ENCODE measurements around the gene PRKCZ. TPM values are rescaled to one million over a fixed set of nuclear protein-coding genes. Genes with fewer than 3 reads are reported as not detected.

The PRKCZ gene
- total RNA-seq, 1 experiment from 2014 or later, result 56.8 TPM

GRCh38 chr1:2130156-2130555, 79.9 kb downstream of the PRKCZ start:
- DNase-seq, result no peak
- Histone ChIP-seq H3K4me1 (ENCODE audit: insufficient read depth, low read length) (peaks cover 16% of the 10 kb centered on the region), H3K9me3 (ENCODE audit: low read length) (no peaks in the 10 kb centered on the region), H3K9ac (ENCODE audit: low read length) (no peak overlapping the region), H3F3A (ENCODE audit: low read length, unreplicated experiment) (no peaks in the 10 kb centered on the region), H2AFZ (ENCODE audit: low read length) (no peak overlapping the region), H3K79me2 (ENCODE audit: low read length) (no peaks in the 10 kb centered on the region), H3K27ac (ENCODE audit: low read length) (no peak overlapping the region), H3K27me3 (ENCODE audit: low read length) (no peaks in the 10 kb centered on the region), H3K36me3 (ENCODE audit: low read depth, low read length) (no peaks in the 10 kb centered on the region), H3K9me2 (replicated peaks; ENCODE audit: low read length) (no peaks in the 10 kb centered on the region), H3K4me2 (ENCODE audit: low read length) (no peak overlapping the region), H4K20me1 (ENCODE audit: low read length) (no peaks in the 10 kb centered on the region), H3K4me3 (ENCODE audit: low read length) (no peak overlapping the region)
- POLR2A ChIA-PET (ENCODE audit: unreplicated experiment), result no interaction called here
- no TSS peak for BruUV-seq (replicated peaks)
- no peak for TF ChIP-seq CTCF (conservative IDR thresholded peaks at IDR 0.05; ENCODE audit: low read depth, low read length)
- TF ChIP-seq EZH2 (IDR thresholded peaks at IDR 0.05; ENCODE audit: low read length, unreplicated experiment), result no peak
- TF ChIP-seq EZH2phosphoT487 (IDR thresholded peaks at IDR 0.05; ENCODE audit: borderline replicate concordance, low read length), result no peak
- intact Hi-C loops (cut with micrococcal nuclease), result no loop called here
- no peak for ATAC-seq
- CTCF ChIA-PET, result no interaction called here

DNA sequence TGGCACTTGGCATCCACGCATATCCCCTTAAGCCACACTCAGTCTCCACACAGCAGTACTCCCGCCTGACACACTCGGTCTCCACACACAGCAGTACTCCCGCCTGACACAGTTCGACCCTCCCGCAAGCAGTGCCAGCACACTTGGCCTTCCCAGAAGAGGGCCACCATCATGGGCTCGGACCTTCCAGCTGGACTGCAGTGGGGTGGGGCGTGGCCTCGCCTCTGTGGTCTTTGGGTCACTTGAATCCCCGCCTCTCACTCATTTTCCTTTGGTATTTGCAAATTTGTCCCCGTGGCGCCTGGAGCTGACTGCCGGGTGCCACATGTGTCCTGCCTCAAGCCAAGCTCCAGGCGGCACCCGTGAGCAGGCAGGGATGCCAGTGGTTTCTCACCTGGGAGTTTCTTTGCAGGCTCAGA, 80.7 kb downstream of the PRKCZ start:
- Histone ChIP-seq H3K27me3 (ENCODE audit: low read length) (no peaks in the 10 kb centered on the region), H3K36me3 (ENCODE audit: low read depth, low read length) (no peaks in the 10 kb centered on the region), H3K9me3 (ENCODE audit: low read length) (no peaks in the 10 kb centered on the region), H2AFZ (ENCODE audit: low read length) (no peak overlapping the region), H4K20me1 (ENCODE audit: low read length) (no peaks in the 10 kb centered on the region), H3K79me2 (ENCODE audit: low read length) (no peaks in the 10 kb centered on the region), H3K27ac (ENCODE audit: low read length) (no peak overlapping the region), H3K4me1 (ENCODE audit: insufficient read depth, low read length) (peaks cover 16% of the 10 kb centered on the region), H3F3A (ENCODE audit: low read length, unreplicated experiment) (no peaks in the 10 kb centered on the region), H3K4me2 (ENCODE audit: low read length) (no peak overlapping the region), H3K9ac (ENCODE audit: low read length) (no peak overlapping the region), H3K4me3 (ENCODE audit: low read length) (no peak overlapping the region), H3K9me2 (replicated peaks; ENCODE audit: low read length) (no peaks in the 10 kb centered on the region)
- DNase-seq (no peak), ATAC-seq (no peak)
- CTCF ChIA-PET, result interaction anchor here (1.0 kb wide), 1 partner anchor 9 kb away, joined by 3 read pairs; no protein-coding TSS in a partner anchor
- no TSS peak for BruUV-seq (replicated peaks)
- POLR2A ChIA-PET (ENCODE audit: unreplicated experiment), result no interaction called here
- intact Hi-C loops (cut with micrococcal nuclease), result no loop called here
- TF ChIP-seq EZH2phosphoT487 (IDR thresholded peaks at IDR 0.05; ENCODE audit: borderline replicate concordance, low read length) (no peak), EZH2 (IDR thresholded peaks at IDR 0.05; ENCODE audit: low read length, unreplicated experiment) (no peak), CTCF (conservative IDR thresholded peaks at IDR 0.05; ENCODE audit: low read depth, low read length) (no peak)

DNA sequence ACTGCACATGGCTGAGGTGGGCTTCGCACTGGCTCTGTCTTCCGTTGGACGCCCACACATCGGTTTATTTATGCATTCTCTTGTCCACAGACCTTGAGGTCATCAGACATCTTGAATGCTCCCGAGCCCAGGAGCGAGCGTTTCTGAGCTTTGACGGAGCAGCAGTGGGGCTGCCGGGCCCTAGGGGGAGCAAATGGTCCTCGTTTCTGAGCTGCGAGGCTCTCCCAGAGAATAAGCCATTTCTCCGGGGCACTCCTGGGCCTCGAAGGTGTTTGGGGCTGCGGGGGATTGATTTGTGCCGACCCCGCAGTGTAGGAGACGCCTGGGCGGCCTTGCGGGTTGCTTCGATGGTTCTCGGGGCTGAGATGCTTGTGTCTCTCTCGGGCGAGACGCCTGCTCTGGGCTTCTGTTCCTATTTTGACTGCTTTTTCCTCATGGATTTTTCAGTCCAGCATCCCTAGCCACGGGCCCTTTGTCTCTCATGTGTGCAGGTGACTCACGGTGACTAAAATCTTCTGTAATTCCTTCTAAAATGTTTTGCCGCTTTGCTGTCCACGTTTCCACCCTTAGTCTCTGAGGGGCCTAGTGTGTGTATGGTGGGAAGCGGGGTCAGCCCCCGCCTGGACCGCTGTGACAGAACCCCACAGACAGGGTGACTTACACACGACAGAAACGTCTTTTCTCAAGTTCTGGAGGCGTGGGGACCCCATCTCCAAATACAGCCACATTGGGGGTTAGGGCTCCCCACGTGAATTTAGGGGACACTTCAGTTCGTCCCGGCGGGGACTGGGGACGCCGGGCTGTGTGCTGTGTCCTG, 82.2 kb downstream of the PRKCZ start:
- ATAC-seq (peak; percentile 44), DNase-seq (peak; percentile 91)
- intact Hi-C loops (cut with micrococcal nuclease), result loop anchor here (1.0 kb wide), 3 partner anchors 82 to 223 kb away; partner anchors contain the start of genes PRKCZ and TMEM52

More for the DNA sequence above, 82.2 kb downstream of the PRKCZ start:
- H3K27me3 ChIP-seq (ENCODE audit: low read length), result no peaks in the 10 kb centered on the region
- CTCF ChIA-PET, result interaction anchor here (0.6 to 2.1 kb wide), 4 partner anchors 42 to 627 kb away, joined by 3 to 27 read pairs (median 6); no protein-coding TSS in a partner anchor
- H3K36me3 ChIP-seq (ENCODE audit: low read depth, low read length), result no peaks in the 10 kb centered on the region
- TSS peak; percentile 98 for BruUV-seq (replicated peaks)
- no peaks in the 10 kb centered on the region for H3F3A ChIP-seq (ENCODE audit: low read length, unreplicated experiment)
- TF ChIP-seq EZH2 (IDR thresholded peaks at IDR 0.05; ENCODE audit: low read length, unreplicated experiment) (no peak), CTCF (conservative IDR thresholded peaks at IDR 0.05; ENCODE audit: low read depth, low read length) (peak; percentile 56), EZH2phosphoT487 (IDR thresholded peaks at IDR 0.05; ENCODE audit: borderline replicate concordance, low read length) (no peak)
- no peaks in the 10 kb centered on the region for H3K9me3 ChIP-seq (ENCODE audit: low read length)
- peak overlapping the region; percentile 83 for H2AFZ ChIP-seq (ENCODE audit: low read length)
- H3K4me3 ChIP-seq (ENCODE audit: low read length), result peak overlapping the region; percentile 69
- H3K4me2 ChIP-seq (ENCODE audit: low read length), result peak overlapping the region; percentile 98
- no peaks in the 10 kb centered on the region for H4K20me1 ChIP-seq (ENCODE audit: low read length)
- peak overlapping the region; percentile 89 for H3K27ac ChIP-seq (ENCODE audit: low read length)
- H3K9ac ChIP-seq (ENCODE audit: low read length), result peak overlapping the region; percentile 82
- H3K9me2 ChIP-seq (replicated peaks; ENCODE audit: low read length), result no peaks in the 10 kb centered on the region
- H3K4me1 ChIP-seq (ENCODE audit: insufficient read depth, low read length), result peaks cover 16% of the 10 kb centered on the region
- POLR2A ChIA-PET (ENCODE audit: unreplicated experiment), result no interaction called here
- H3K79me2 ChIP-seq (ENCODE audit: low read length), result no peaks in the 10 kb centered on the region

Data from PC-3 (cell line).